DOHH2 (cell line): ENCODE data around the gene ANKRD40CL.

ENCODE experiments used
- H3F3A ChIP-seq: fragments of 200-600 bp; sonication (generic), shearing (Covaris generic); 2 replicates; pipeline ENCODE4 v1.6.0; 2016; ENCODE audit warnings: antibody characterized with exemption, mild to moderate bottlenecking; ENCODE audit not compliant: control insufficient read depth, insufficient read depth
- H3K27ac ChIP-seq: fragments of 200-600 bp; sonication (generic); 2 replicates; pipeline ENCODE4 v1.5.1; 2014; ENCODE audit warnings: low read depth, mild to moderate bottlenecking, low read length, moderate library complexity
- H3K27me3 ChIP-seq: fragments of 200-600 bp; sonication (generic); 2 replicates; pipeline ENCODE4 v1.6.1; 2014; ENCODE audit warnings: mild to moderate bottlenecking, low read length, mixed read lengths; ENCODE audit not compliant: control insufficient read depth
- H3K36me3 ChIP-seq: fragments of 200-600 bp; sonication (generic); 2 replicates; pipeline ENCODE4 v1.6.1; 2014; ENCODE audit warnings: mild to moderate bottlenecking, low read length, moderate library complexity, mixed read lengths; ENCODE audit not compliant: control insufficient read depth
- H3K4me1 ChIP-seq: fragments of 200-600 bp; sonication (generic); 2 replicates; pipeline ENCODE4 v1.6.1; 2014; ENCODE audit warnings: mild to moderate bottlenecking, low read length, mixed read lengths; ENCODE audit not compliant: control insufficient read depth
- H3K4me2 ChIP-seq: fragments of 200-600 bp; sonication (generic); 2 replicates; pipeline ENCODE4 v1.6.0; 2014; ENCODE audit warnings: mild to moderate bottlenecking, low read length, moderate library complexity
- H3K4me3 ChIP-seq: fragments of 200-600 bp; sonication (generic); 2 replicates; pipeline ENCODE4 v1.5.1; 2014; ENCODE audit warnings: mild to moderate bottlenecking, low read length, mixed read lengths
- H3K79me2 ChIP-seq: fragments of 200-600 bp; sonication (generic); 2 replicates; pipeline ENCODE4 v1.6.1; 2014; ENCODE audit warnings: mild to moderate bottlenecking, low read length, mixed read lengths; ENCODE audit not compliant: control insufficient read depth
- H3K9me2 ChIP-seq: fragments of 200-600 bp; sonication (generic); replicated peaks from 2 replicates; pipeline ENCODE4 v1.6.1; 2014; ENCODE audit warnings: mild to moderate bottlenecking, low read length, mixed read lengths; ENCODE audit not compliant: control insufficient read depth
- H3K9me3 ChIP-seq: fragments of 200-600 bp; sonication (generic); 2 replicates; pipeline ENCODE4 v1.6.1; 2014; ENCODE audit warnings: antibody characterized with exemption, low read length, mixed read lengths; ENCODE audit not compliant: control insufficient read depth, insufficient read depth
- H4K20me1 ChIP-seq: fragments of 200-600 bp; sonication (generic); 2 replicates; pipeline ENCODE4 v1.6.0; 2014; ENCODE audit warnings: low read depth, mild to moderate bottlenecking, antibody characterized with exemption, low read length, moderate library complexity; ENCODE audit not compliant: control insufficient read depth, insufficient read depth
- CTCF ChIP-seq: fragments of 200-600 bp; sonication (generic); IDR thresholded peaks from one replicate; pipeline ENCODE4 v1.5.1; 2014; ENCODE audit warnings: antibody characterized with exemption, mild to moderate bottlenecking, low read depth, low read length; ENCODE audit not compliant: poor library complexity, severe bottlenecking
- EZH2phosphoT487 ChIP-seq: fragments of 200-600 bp; sonication (generic); IDR thresholded peaks from 2 replicates; pipeline ENCODE4 v1.6.1; 2017; ENCODE audit warnings: borderline replicate concordance, mild to moderate bottlenecking, antibody characterized with exemption, low read length, moderate library complexity, mixed read lengths

ANKRD40CL gene

DNA sequence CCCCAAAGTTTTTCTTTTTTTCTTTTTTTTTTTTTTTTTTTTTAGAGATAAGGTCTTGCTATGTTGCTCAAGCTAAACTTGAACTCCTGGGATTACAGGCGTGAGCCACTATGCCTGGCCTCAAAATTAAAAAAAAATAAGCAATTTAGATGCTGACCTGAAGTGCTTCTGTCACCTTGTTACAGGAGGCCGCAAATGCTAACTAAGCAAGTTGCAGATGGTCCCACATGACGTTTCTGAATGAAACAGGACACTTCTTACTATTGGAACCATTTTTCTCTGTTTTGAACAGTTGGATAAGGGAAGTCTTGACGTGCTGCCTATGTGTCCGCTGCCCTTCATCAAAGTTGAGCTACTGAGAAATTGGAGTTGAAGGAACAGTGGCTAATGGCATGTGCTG, 8.8 kb downstream of the ANKRD40CL start:
- H3K4me3 ChIP-seq, result no peak overlapping the region
- H3K36me3 ChIP-seq, result peaks cover 12% of the 10 kb centered on the region
- H3K27me3 ChIP-seq, result no peaks in the 10 kb centered on the region
- H3F3A ChIP-seq, result peaks cover 38% of the 10 kb centered on the region
- H3K9me3 ChIP-seq, result no peaks in the 10 kb centered on the region
- no peak overlapping the region for H3K27ac ChIP-seq
- H3K4me2 ChIP-seq, result no peak overlapping the region
- TF ChIP-seq CTCF (no peak), EZH2phosphoT487 (no peak)
- H3K4me1 ChIP-seq, result peaks cover 10% of the 10 kb centered on the region
- H4K20me1 ChIP-seq, result no peaks in the 10 kb centered on the region
- no peaks in the 10 kb centered on the region for H3K79me2 ChIP-seq
- H3K9me2 ChIP-seq, result no peaks in the 10 kb centered on the region

DNA sequence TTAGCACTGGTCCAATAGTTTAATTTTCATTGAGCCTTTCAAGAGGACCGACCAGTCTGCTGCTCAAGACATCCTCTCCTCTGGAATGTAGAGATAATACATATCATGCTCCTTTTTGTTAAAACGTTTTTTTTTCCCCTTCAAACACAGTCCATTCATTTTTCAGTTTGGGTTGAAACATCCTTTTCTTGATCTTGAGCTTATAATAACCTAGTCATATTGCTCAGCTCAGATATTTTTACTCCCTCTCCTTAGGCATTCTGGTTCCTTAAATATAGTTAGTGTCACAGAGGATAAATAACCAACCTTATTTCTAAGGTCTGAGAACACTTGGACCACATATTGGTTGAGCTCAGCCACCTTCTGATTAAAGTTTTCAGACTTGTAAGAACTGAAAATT, 12.8 kb downstream of the ANKRD40CL start:
- peaks cover 52% of the 10 kb centered on the region for H3K36me3 ChIP-seq
- H3K4me1 ChIP-seq, result no peaks in the 10 kb centered on the region
- no peaks in the 10 kb centered on the region for H4K20me1 ChIP-seq
- H3K27ac ChIP-seq, result no peak overlapping the region
- no peaks in the 10 kb centered on the region for H3K27me3 ChIP-seq
- H3K9me2 ChIP-seq, result no peaks in the 10 kb centered on the region
- no peak overlapping the region for H3K4me2 ChIP-seq
- H3K4me3 ChIP-seq, result no peak overlapping the region
- H3F3A ChIP-seq, result peaks cover 58% of the 10 kb centered on the region
- no peaks in the 10 kb centered on the region for H3K79me2 ChIP-seq
- TF ChIP-seq EZH2phosphoT487, result no peak
- no peak for TF ChIP-seq CTCF
- H3K9me3 ChIP-seq, result no peaks in the 10 kb centered on the region

- H3F3A ChIP-seq, result peaks cover 38% of the 10 kb centered on the region
- no peak overlapping the region for H3K4me2 ChIP-seq
- no peaks in the 10 kb centered on the region for H3K9me3 ChIP-seq
- peaks cover 10% of the 10 kb centered on the region for H3K79me2 ChIP-seq
- H3K27ac ChIP-seq, result no peak overlapping the region
- H3K36me3 ChIP-seq, result peaks cover 98% of the 10 kb centered on the region
- H3K4me1 ChIP-seq, result no peaks in the 10 kb centered on the region
- no peaks in the 10 kb centered on the region for H4K20me1 ChIP-seq
- no peak overlapping the region for H3K4me3 ChIP-seq
- no peaks in the 10 kb centered on the region for H3K9me2 ChIP-seq
- TF ChIP-seq EZH2phosphoT487 (no peak), CTCF (no peak)
- H3K27me3 ChIP-seq, result no peaks in the 10 kb centered on the region
Observed at GRCh38 chr17:50749245-50749644, 18.1 kb downstream of the ANKRD40CL start.

- no peaks in the 10 kb centered on the region for H4K20me1 ChIP-seq
- H3K4me1 ChIP-seq, result no peaks in the 10 kb centered on the region
- H3K4me3 ChIP-seq, result no peak overlapping the region
- H3K9me2 ChIP-seq, result no peaks in the 10 kb centered on the region
- H3F3A ChIP-seq, result peaks cover 17% of the 10 kb centered on the region; the same call in 1 of the 2 replicates
- H3K79me2 ChIP-seq, result peaks cover 22% of the 10 kb centered on the region
- TF ChIP-seq EZH2phosphoT487 (no peak), CTCF (no peak)
- no peaks in the 10 kb centered on the region for H3K27me3 ChIP-seq
- H3K9me3 ChIP-seq, result no peaks in the 10 kb centered on the region
- peaks cover 96% of the 10 kb centered on the region for H3K36me3 ChIP-seq
- no peak overlapping the region for H3K4me2 ChIP-seq
- no peak overlapping the region for H3K27ac ChIP-seq
Observed at GRCh38 chr17:50745631-50746030, 21.7 kb downstream of the ANKRD40CL start.
